H1 (cell line): ENCODE data around the gene PKD1. TPM values are rescaled to one million over a fixed set of nuclear protein-coding genes. Genes with fewer than 3 reads are reported as not detected.

Experiments
- CTCF ChIA-PET: fragments of 300-600 bp; sonication (Branson Sonifier 250); formaldehyde crosslinking; loops from one replicate; lab custom pipeline; 2021; ENCODE audit not compliant: partially characterized antibody; lab: Charles Lee
- POLR2A ChIA-PET: fragments of 300-600 bp; sonication (Branson Sonifier 250); formaldehyde crosslinking; loops from one replicate; lab custom pipeline; 2021; ENCODE audit warnings: inconsistent platforms; ENCODE audit not compliant: partially characterized antibody; lab: Charles Lee
- DNase-seq, 2 experiments: peaks; one replicate each; pipeline versions ENCODE4 v3.0.0 to v3.0.0-alpha.2; 2010 to 2022; ENCODE audit warnings: low spot score in 2 of 2, low read depth in 1 of 2, mixed read lengths in 1 of 2
- FAIRE-seq: peaks from 2 replicates; lab custom pipeline; 2011; peaks lifted over from hg19 to GRCh38; lab: Jason Lieb, UNC
- H2AFZ ChIP-seq: 2 replicates; pipeline ENCODE4 v1.8.1; 2012; ENCODE audit warnings: low read length, inconsistent platforms
- H2AK5ac ChIP-seq: 2 replicates; pipeline ENCODE4 v1.6.1; 2013; ENCODE audit warnings: low read depth, low read length
- H2BK120ac ChIP-seq: replicated peaks from 2 replicates; pipeline ENCODE3; 2013; ENCODE audit warnings: low read depth, low read length, inconsistent platforms
- H2BK12ac ChIP-seq: 2 replicates; pipeline ENCODE4 v1.6.1; 2013; ENCODE audit warnings: low read depth, low read length
- H2BK15ac ChIP-seq: 2 replicates; pipeline ENCODE4 v1.6.1; 2013; ENCODE audit warnings: low read length
- H2BK20ac ChIP-seq: 2 replicates; pipeline ENCODE4 v1.6.1; 2013; ENCODE audit warnings: low read length
- H2BK5ac ChIP-seq: 2 replicates; pipeline ENCODE4 v1.6.1; 2013; ENCODE audit warnings: low read depth, low read length
- H3K14ac ChIP-seq: 2 replicates; pipeline ENCODE4 v1.6.1; 2013; ENCODE audit warnings: inconsistent platforms; ENCODE audit not compliant: insufficient read length
- H3K18ac ChIP-seq: 2 replicates; pipeline ENCODE4 v1.6.1; 2013; ENCODE audit warnings: low read length; ENCODE audit errors: extremely low read depth
- H3K23ac ChIP-seq: 2 replicates; pipeline ENCODE4 v1.6.1; 2013; ENCODE audit warnings: inconsistent platforms; ENCODE audit not compliant: insufficient read length
- H3K23me2 ChIP-seq: 2 replicates; pipeline ENCODE4 v1.6.1; 2013; ENCODE audit warnings: low read depth, low read length
- H3K27ac ChIP-seq: 2 replicates; pipeline ENCODE4 v1.6.1; 2011; ENCODE audit warnings: low read depth, low read length, inconsistent platforms
- H3K27me3 ChIP-seq, 4 experiments: replicated peaks in 1 of 4; 1 replicate in 1 of 4; 2 replicates in 3 of 4; pipeline versions ENCODE4 v1.6.1 to v1.8.1; 2011 to 2013; ENCODE audit warnings: low read length in 3 of 4, mild to moderate bottlenecking in 3 of 4, inconsistent platforms in 2 of 4, mixed read lengths in 2 of 4, moderate library complexity in 1 of 4; ENCODE audit not compliant: control insufficient read depth in 3 of 4, insufficient read depth in 3 of 4; ENCODE audit errors: extremely low read depth in 1 of 4
- H3K36me3 ChIP-seq, 4 experiments: 2 replicates each; pipeline versions ENCODE4 v1.6.1 to v1.8.1; 2011 to 2013; ENCODE audit warnings: mild to moderate bottlenecking in 4 of 4, low read length in 3 of 4, moderate library complexity in 2 of 4, control low read depth in 1 of 4, inconsistent platforms in 1 of 4; ENCODE audit not compliant: insufficient read depth in 4 of 4, control insufficient read depth in 2 of 4
- H3K4ac ChIP-seq: replicated peaks from 2 replicates; pipeline ENCODE3; 2013; ENCODE audit warnings: low read length, low read depth, mixed read lengths, inconsistent platforms; ENCODE audit not compliant: insufficient read length
- H3K4me1 ChIP-seq, 4 experiments: replicated peaks in 1 of 4; 1 replicate in 1 of 4; 2 replicates in 3 of 4; pipeline versions ENCODE4 v1.6.1 to v1.8.1; 2011 to 2013; ENCODE audit warnings: low read length in 3 of 4, inconsistent platforms in 2 of 4, mixed read lengths in 1 of 4; ENCODE audit not compliant: insufficient read depth in 4 of 4, control insufficient read depth in 3 of 4
- H3K4me2 ChIP-seq, 2 experiments: 2 replicates each; pipeline versions ENCODE4 v1.6.1 to v1.8.1; 2011 to 2013; ENCODE audit warnings: low read depth in 2 of 2, low read length in 2 of 2, control low read depth in 1 of 2, inconsistent platforms in 1 of 2, mild to moderate bottlenecking in 1 of 2; ENCODE audit not compliant: insufficient read depth in 1 of 2
- H3K4me3 ChIP-seq, 4 experiments: fragments of 200-600, 300-600 bp in 1 of 4; sonication (generic), shearing (Covaris generic), sonication (Bioruptor Twin) in 1 of 4; 2 replicates each; pipeline versions ENCODE4 v1.5.1 to v1.8.1; 2011 to 2016; ENCODE audit warnings: low read length in 4 of 4, low read depth in 3 of 4, control low read depth in 2 of 4, inconsistent platforms in 2 of 4, mild to moderate bottlenecking in 2 of 4, mixed read lengths in 1 of 4, moderate library complexity in 1 of 4; ENCODE audit not compliant: insufficient read depth in 2 of 4; ENCODE audit errors: extremely low read depth in 1 of 4
- H3K56ac ChIP-seq: replicated peaks from 2 replicates; pipeline ENCODE3; 2013; ENCODE audit warnings: low read depth, mild to moderate bottlenecking, mixed read lengths, low read length, inconsistent platforms; ENCODE audit not compliant: insufficient read length
- H3K79me1 ChIP-seq: 2 replicates; pipeline ENCODE4 v1.6.1; 2013; ENCODE audit warnings: low read depth, low read length, control low read depth
- H3K79me2 ChIP-seq, 2 experiments: 2 replicates each; pipeline versions ENCODE4 v1.6.1 to v1.8.1; 2012 to 2013; ENCODE audit warnings: low read length in 2 of 2, mild to moderate bottlenecking in 2 of 2, inconsistent platforms in 1 of 2; ENCODE audit not compliant: insufficient read depth in 2 of 2, control insufficient read depth in 1 of 2
- H3K9ac ChIP-seq, 4 experiments: replicated peaks in 1 of 4; 1 replicate in 1 of 4; 2 replicates in 3 of 4; pipeline versions ENCODE4 v1.6.1 to v1.8.1; 2011 to 2013; ENCODE audit warnings: low read depth in 3 of 4, low read length in 3 of 4, control low read depth in 2 of 4, mild to moderate bottlenecking in 2 of 4, moderate library complexity in 2 of 4, inconsistent platforms in 1 of 4; ENCODE audit errors: extremely low read depth in 1 of 4
- H3K9me3 ChIP-seq, 2 experiments: 2 replicates each; pipeline versions ENCODE4 v1.6.1 to v1.8.1; 2012 to 2013; ENCODE audit warnings: mild to moderate bottlenecking in 2 of 2, moderate library complexity in 2 of 2, control low read depth in 1 of 2, inconsistent platforms in 1 of 2, low read depth in 1 of 2, low read length in 1 of 2, mixed read lengths in 1 of 2; ENCODE audit not compliant: insufficient read depth in 2 of 2
- H4K20me1 ChIP-seq, 2 experiments: replicated peaks in 1 of 2; 2 replicates each; pipeline versions ENCODE3 to v1.8.1; 2011 to 2013; ENCODE audit warnings: inconsistent platforms in 2 of 2, low read length in 2 of 2, mild to moderate bottlenecking in 1 of 2; ENCODE audit not compliant: insufficient read depth in 2 of 2, control insufficient read depth in 1 of 2
- H4K5ac ChIP-seq: 2 replicates; pipeline ENCODE4 v1.6.1; 2013; ENCODE audit warnings: low read length, low read depth, mixed read lengths, inconsistent platforms; ENCODE audit not compliant: insufficient read length
- H4K8ac ChIP-seq: 2 replicates; pipeline ENCODE4 v1.8.0; 2013; ENCODE audit warnings: mild to moderate bottlenecking, moderate library complexity, low read length, inconsistent platforms; ENCODE audit not compliant: insufficient read depth; ENCODE audit errors: extremely low read depth
- H4K91ac ChIP-seq: replicated peaks from 2 replicates; pipeline ENCODE3; 2013; ENCODE audit warnings: low read length, mixed read lengths, inconsistent platforms; ENCODE audit not compliant: insufficient read length
- CHD1 ChIP-seq: IDR thresholded peaks from 2 replicates; pipeline ENCODE4 v1.6.1; 2012; ENCODE audit warnings: low read depth, low read length, improper control_type of control experiment
- CTCF ChIP-seq, 3 experiments: IDR thresholded peaks; 1 replicate in 2 of 3; 2 replicates in 1 of 3; pipeline versions ENCODE4 v1.5.1 to v1.6.1; 2011; ENCODE audit warnings: low read length in 3 of 3, mild to moderate bottlenecking in 3 of 3, inconsistent platforms in 2 of 3, low read depth in 1 of 3, moderate library complexity in 1 of 3; ENCODE audit not compliant: insufficient read depth in 1 of 3; ENCODE audit errors: control extremely low read depth in 1 of 3
- E2F6 ChIP-seq: IDR thresholded peaks from 2 replicates; pipeline ENCODE4 v1.6.1; 2012; ENCODE audit warnings: inconsistent platforms
- JUN ChIP-seq: IDR thresholded peaks from 2 replicates; pipeline ENCODE4 v1.6.1; 2011; ENCODE audit warnings: low read depth, mild to moderate bottlenecking, improper control_type of control experiment, low read length
- JUND ChIP-seq: IDR thresholded peaks from 2 replicates; pipeline ENCODE4 v1.6.1; 2011; ENCODE audit warnings: mild to moderate bottlenecking, improper control_type of control experiment, low read length
- NRF1 ChIP-seq: IDR thresholded peaks from 2 replicates; pipeline ENCODE4 v1.6.1; 2011; ENCODE audit warnings: mild to moderate bottlenecking, low read depth, low read length, improper control_type of control experiment
- POU5F1 ChIP-seq: IDR thresholded peaks from 2 replicates; pipeline ENCODE4 v1.6.1; 2011; ENCODE audit warnings: low read depth, mild to moderate bottlenecking, low read length, moderate library complexity
- WGBS, 2 experiments: shearing (Covaris generic) in 1 of 2; methylation state at CpG; one replicate each; pipeline versions ENCODE4 v1.1.6 to v1.1.7; 2013 to 2015; ENCODE audit warnings: low lambda C conversion rate in 2 of 2, mixed read lengths in 2 of 2, inconsistent platforms in 1 of 2, low coverage in 1 of 2, missing lambda C conversion rate in 1 of 2; ENCODE audit not compliant: insufficient replicate concordance in 2 of 2, insufficient coverage in 1 of 2, insufficient read length in 1 of 2; ENCODE audit errors: extremely low coverage in 1 of 2, missing lambda C conversion rate in 1 of 2; 5-methylcytosine and 5-hydroxymethylcytosine counted together
- polyA plus RNA-seq, 7 experiments: library from polyadenylated mRNA; depleted of rRNA in 3 of 7; stranded (reverse) in 5 of 7; unstranded in 2 of 7; fragments of >200 nt in 5 of 7; fragments of 200-250 nt in 2 of 7; gene quantifications; 1 replicate in 5 of 7; 2 replicates in 1 of 7; 4 replicates in 1 of 7; pipeline versions ENCODE4 v1.2.1 to v1.2.3, GENCODE V29; 2011 to 2013; ENCODE audit warnings: missing spikeins in 2 of 7, mixed read lengths in 2 of 7
- total RNA-seq: library from RNA; stranded (reverse); fragmentation: NEBNext Ultra II Directional; extraction: Animal tissue kit (Norgen Biotek cat#: 25700); gene quantifications from 2 replicates; pipeline ENCODE4 v1.2.1, GENCODE V29; 2021

PKD1 gene
- total and polyA plus RNA-seq, 2 of the 8 experiments (the other 6 are each of a cell fraction or from before 2014, with no cell fraction given): 40.6 to 52.7 TPM

- H2AFZ ChIP-seq: no peak overlapping the region
- H3K36me3 ChIP-seq: peaks cover 0 to 12% (median 0%) of the 10 kb centered on the region in 4 experiments; a peak in 2 of 8 replicates
- H2BK20ac ChIP-seq: no peak overlapping the region
- CTCF ChIA-PET: interaction anchor here (1.0 to 1.9 kb wide), 4 partner anchors 13 to 181 kb away, joined by 3 to 4 read pairs (median 4); no protein-coding TSS in a partner anchor
- peaks cover 2% of the 10 kb centered on the region; the same call in 1 of the 2 replicates for H3K23me2 ChIP-seq
- no peak for DNase-seq
- no peaks in the 10 kb centered on the region for H3K79me1 ChIP-seq
- 90% methylated on average over 20 of the region's 20 CpGs; no CpG with 5 or more reads in 1 of the 2 experiments for WGBS, 2 experiments
- no peak overlapping the region for H3K14ac ChIP-seq
- H4K20me1 ChIP-seq: peaks cover 0 to 10% of the 10 kb centered on the region in 2 experiments
- H3K79me2 ChIP-seq: no peaks in the 10 kb centered on the region
- H3K4ac ChIP-seq: no peak overlapping the region
- H4K91ac ChIP-seq: no peak overlapping the region
- no peaks in the 10 kb centered on the region for H3K9me3 ChIP-seq
- POLR2A ChIA-PET: interaction anchor here (1.2 to 3.2 kb wide), 5 partner anchors 26 to 156 kb away, joined by 3 to 23 read pairs (median 4); partner anchors contain the start of genes NHERF2 and TRAF7
- H2AK5ac ChIP-seq: 0 out of 2 replicates have a peak overlapping the region, but pooled peaks have one; percentile 77
- peak overlapping the region; percentile 61 for H2BK15ac ChIP-seq
- no peak overlapping the region for H3K4me2 ChIP-seq
- H3K27ac ChIP-seq: no peak overlapping the region
- no peak overlapping the region; a peak in 1 of 7 replicates for H3K9ac ChIP-seq
- H2BK120ac ChIP-seq: no peak overlapping the region
- no peak overlapping the region for H3K56ac ChIP-seq
- 0 out of 2 replicates have a peak overlapping the region, but pooled peaks have one; percentile 24 for H2BK5ac ChIP-seq
- no peak overlapping the region for H4K8ac ChIP-seq
- H4K5ac ChIP-seq: no peak overlapping the region
- no peak for FAIRE-seq
- no peaks in the 10 kb centered on the region; a peak in 1 of 7 replicates for H3K27me3 ChIP-seq
- H3K18ac ChIP-seq: no peak overlapping the region
- no peak overlapping the region for H2BK12ac ChIP-seq
- TF ChIP-seq JUND (no peak), E2F6 (no peak), CTCF (IDR thresholded peaks at IDR 0.05; ENCODE audit: control extremely low read depth in 1 of 3, insufficient read depth in 1 of 3, low read depth in 1 of 3, low read length in 3 of 3) (no peak), NRF1 (no peak), CHD1 (no peak), POU5F1 (no peak), JUN (no peak)
- peaks cover 0 to 7% (median 2%) of the 10 kb centered on the region in 4 experiments; a peak in 4 of 7 replicates for H3K4me1 ChIP-seq
- no peak overlapping the region for H3K23ac ChIP-seq
- H3K4me3 ChIP-seq: no peak overlapping the region
These were observed 46.3 kb upstream of the PKD1 start for GRCh38 chr16:2181952-2182351.
